BJ (cell line): ENCODE data around the gene MED7. TPM values are rescaled to one million over a fixed set of nuclear protein-coding genes. Genes with fewer than 3 reads are reported as not detected.

Source experiments
- CTCF ChIA-PET: fragments of 350-600 bp; formaldehyde crosslinking; extraction: SDS; loops from one replicate; lab custom pipeline; 2021; ENCODE audit warnings: antibody characterized with exemption, inconsistent platforms; lab: Yijun Ruan, JAX
- POLR2A ChIA-PET: fragments of 300-600 bp; sonication (Branson Sonifier 250); formaldehyde crosslinking; extraction: SDS; loops from one replicate; lab custom pipeline; 2021; ENCODE audit warnings: antibody characterized with exemption; lab: Charles Lee
- DNase-seq: peaks from one replicate; pipeline ENCODE4 v3.0.0-alpha.2; 2011; ENCODE audit warnings: low read depth
- H3K27me3 ChIP-seq: 2 replicates; pipeline ENCODE4 v1.6.0; 2011; ENCODE audit warnings: low read length; ENCODE audit not compliant: control insufficient read depth, insufficient read depth
- H3K36me3 ChIP-seq: 2 replicates; pipeline ENCODE4 v1.5.1; 2011; ENCODE audit warnings: low read length; ENCODE audit not compliant: control insufficient read depth, insufficient read depth
- H3K4me3 ChIP-seq: 2 replicates; pipeline ENCODE4 v1.5.1; 2011; ENCODE audit warnings: low read depth, mild to moderate bottlenecking, control low read depth, low read length
- polyA plus RNA-seq: library from polyadenylated mRNA; depleted of rRNA; stranded (reverse); fragments of >200 nt; gene quantifications from 2 replicates; pipeline ENCODE4 v1.2.3, GENCODE V29; 2011
- TF ChIP-seq, protein P1 (sequence below): IDR thresholded peaks from 2 replicates; pipeline ENCODE4 v1.5.1; 2011; ENCODE audit warnings: low read depth, mild to moderate bottlenecking, control low read depth, inconsistent platforms, low read length, moderate library complexity; ENCODE audit not compliant: insufficient read depth

MED7 gene
- polyA plus RNA-seq, 1 experiment: 5.7 TPM

GRCh38 chr5:157162919-157163510, 20.4 kb upstream of the MED7 start:
- TF ChIP-seq, protein P1, sequence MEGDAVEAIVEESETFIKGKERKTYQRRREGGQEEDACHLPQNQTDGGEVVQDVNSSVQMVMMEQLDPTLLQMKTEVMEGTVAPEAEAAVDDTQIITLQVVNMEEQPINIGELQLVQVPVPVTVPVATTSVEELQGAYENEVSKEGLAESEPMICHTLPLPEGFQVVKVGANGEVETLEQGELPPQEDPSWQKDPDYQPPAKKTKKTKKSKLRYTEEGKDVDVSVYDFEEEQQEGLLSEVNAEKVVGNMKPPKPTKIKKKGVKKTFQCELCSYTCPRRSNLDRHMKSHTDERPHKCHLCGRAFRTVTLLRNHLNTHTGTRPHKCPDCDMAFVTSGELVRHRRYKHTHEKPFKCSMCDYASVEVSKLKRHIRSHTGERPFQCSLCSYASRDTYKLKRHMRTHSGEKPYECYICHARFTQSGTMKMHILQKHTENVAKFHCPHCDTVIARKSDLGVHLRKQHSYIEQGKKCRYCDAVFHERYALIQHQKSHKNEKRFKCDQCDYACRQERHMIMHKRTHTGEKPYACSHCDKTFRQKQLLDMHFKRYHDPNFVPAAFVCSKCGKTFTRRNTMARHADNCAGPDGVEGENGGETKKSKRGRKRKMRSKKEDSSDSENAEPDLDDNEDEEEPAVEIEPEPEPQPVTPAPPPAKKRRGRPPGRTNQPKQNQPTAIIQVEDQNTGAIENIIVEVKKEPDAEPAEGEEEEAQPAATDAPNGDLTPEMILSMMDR: no peak
- CTCF ChIA-PET: no interaction called here

DNA sequence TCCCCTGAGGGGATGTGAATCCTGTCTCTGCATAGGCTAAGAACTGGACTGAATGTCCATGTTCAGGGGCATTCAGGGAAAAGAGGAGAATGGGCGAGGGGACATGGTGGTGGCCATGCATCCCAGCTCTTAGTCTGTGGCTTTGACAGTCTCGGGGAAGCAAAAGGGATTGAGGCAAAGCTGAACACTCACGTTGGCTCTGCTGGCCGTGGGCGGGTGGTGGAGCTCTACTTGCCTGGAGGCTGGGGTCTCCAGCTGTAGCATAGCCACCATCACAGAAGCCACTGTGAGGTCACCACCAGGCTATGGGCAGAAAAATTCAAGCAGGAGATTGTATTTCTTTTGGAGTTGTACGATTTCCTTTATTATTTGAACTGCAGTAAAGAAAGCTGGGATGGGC, 19.3 kb upstream of the MED7 start:
- ChIA-PET CTCF (interaction anchor here (0.8 kb wide), 1 partner anchor 600 kb away, joined by 3 read pairs; no protein-coding TSS in a partner anchor), POLR2A (no interaction called here)
- peaks cover 3% of the 10 kb centered on the region for H3K27me3 ChIP-seq
- DNase-seq: no peak
- no peak overlapping the region for H3K4me3 ChIP-seq
- no peaks in the 10 kb centered on the region for H3K36me3 ChIP-seq
- TF ChIP-seq, protein P1: no peak

More at GRCh38 chr5:157162919-157163510, 20.4 kb upstream of the MED7 start:
- H3K36me3 ChIP-seq: no peaks in the 10 kb centered on the region
- H3K4me3 ChIP-seq: no peak overlapping the region
- DNase-seq: no peak
- POLR2A ChIA-PET: no interaction called here
- peaks cover 3% of the 10 kb centered on the region for H3K27me3 ChIP-seq

- ChIA-PET POLR2A (no interaction called here), CTCF (no interaction called here)
- TF ChIP-seq, protein P1: no peak
- H3K27me3 ChIP-seq: peaks cover 2% of the 10 kb centered on the region; the same call in 1 of the 2 replicates
- no peak for DNase-seq
- no peak overlapping the region for H3K4me3 ChIP-seq
- H3K36me3 ChIP-seq: no peaks in the 10 kb centered on the region
Measured at GRCh38 chr5:157160001-157160400, 17.3 kb upstream of the MED7 start.

DNA sequence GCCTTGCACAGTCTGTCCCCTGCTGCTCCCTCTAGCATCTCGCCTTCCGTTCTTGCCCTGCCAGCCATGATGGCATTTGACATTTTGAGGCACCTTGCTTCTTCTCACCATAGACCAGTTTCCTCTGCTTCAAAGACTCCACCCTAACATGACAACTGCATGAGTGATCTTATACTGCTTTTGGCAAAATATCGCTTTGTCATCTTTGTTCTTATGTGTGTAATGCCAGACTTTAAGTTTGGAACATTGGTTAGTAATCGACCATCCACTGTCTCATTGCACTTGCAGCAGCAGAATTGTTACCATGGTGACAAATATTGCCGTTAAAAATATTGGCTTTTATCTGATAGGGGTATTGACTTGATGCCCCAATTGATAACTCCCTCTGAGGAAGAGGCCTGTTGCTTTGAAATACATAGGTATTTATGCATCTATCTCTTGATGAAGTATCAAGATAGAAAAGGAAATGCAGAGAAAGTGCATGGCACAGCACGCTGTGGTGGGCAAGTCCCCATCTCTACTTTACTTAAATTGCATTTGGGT, 16.6 kb upstream of the MED7 start:
- Histone ChIP-seq H3K27me3 (peaks cover 2% of the 10 kb centered on the region; the same call in 1 of the 2 replicates), H3K4me3 (no peak overlapping the region), H3K36me3 (no peaks in the 10 kb centered on the region)
- CTCF ChIA-PET: no interaction called here
- TF ChIP-seq, protein P1: no peak
- POLR2A ChIA-PET: no interaction called here
- DNase-seq: no peak

DNA sequence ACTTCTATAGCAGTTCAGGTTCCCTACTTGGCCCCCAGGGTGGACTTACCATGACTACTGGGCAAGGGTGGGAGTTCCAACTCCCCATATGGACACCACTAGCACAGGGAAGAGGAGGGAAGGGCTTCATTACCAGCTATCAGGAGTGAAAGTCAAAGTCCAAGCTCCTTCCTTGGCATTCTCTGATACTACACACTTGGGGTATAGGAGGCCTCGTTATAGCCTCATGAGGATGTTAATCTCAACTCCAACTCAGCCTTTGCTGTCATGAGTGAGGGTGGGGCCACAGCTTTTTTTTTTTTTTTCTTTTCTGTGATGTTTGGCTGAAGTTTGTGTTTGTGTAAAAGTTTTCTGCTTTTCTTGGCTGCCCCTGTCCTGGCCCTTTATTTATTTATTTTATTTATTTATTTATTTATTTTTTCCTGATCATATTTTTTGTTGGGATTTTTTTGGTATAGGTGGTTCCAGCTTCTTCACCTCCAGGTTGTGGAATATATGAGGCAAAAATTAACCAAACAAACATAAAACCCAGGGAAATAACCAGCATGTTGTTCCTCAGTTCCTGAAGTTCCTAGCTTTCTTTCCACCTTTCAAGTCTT, 14.7 kb upstream of the MED7 start:
- H3K27me3 ChIP-seq: peaks cover 2% of the 10 kb centered on the region; the same call in 1 of the 2 replicates
- H3K36me3 ChIP-seq: no peaks in the 10 kb centered on the region
- TF ChIP-seq, protein P1: no peak
- ChIA-PET CTCF (no interaction called here), POLR2A (no interaction called here)
- H3K4me3 ChIP-seq: no peak overlapping the region
- DNase-seq: no peak
